ENCODE data around the gene GAB3. TPM values are rescaled to one million over a fixed set of nuclear protein-coding genes. Genes with fewer than 3 reads are reported as not detected.

Gene GAB3
- total RNA-seq, 6 experiments from 2014 or later: 0.64 to 1.7 (median 1.1) TPM

DNA sequence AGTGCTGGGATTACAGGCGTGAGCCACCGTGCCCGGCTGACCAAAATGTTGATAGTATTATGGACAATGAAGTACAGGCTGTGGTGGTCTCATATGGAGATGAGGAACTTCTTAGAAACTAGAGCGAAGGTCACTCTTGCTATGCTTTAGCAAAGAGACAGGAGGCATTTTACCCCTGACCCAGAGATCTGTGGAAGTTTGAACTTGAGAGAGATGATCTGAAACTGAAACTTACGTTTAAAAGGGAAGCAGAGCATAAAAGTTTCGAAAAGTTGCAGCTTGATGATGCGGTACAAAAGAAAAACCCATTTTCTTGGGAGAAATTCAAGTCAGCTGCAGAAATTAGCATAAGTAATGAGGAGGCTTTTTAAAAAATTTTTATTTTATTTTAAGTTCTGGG, 89.0 kb downstream of the GAB3 start:
- 64% methylated on average over 7 of the region's 7 CpGs for whole genome bisulfite sequencing (ENCODE audit: insufficient coverage, low coverage, low lambda C conversion rate, missing lambda C conversion rate)
- H3K36me3 ChIP-seq: no peaks in the 10 kb centered on the region

DNA sequence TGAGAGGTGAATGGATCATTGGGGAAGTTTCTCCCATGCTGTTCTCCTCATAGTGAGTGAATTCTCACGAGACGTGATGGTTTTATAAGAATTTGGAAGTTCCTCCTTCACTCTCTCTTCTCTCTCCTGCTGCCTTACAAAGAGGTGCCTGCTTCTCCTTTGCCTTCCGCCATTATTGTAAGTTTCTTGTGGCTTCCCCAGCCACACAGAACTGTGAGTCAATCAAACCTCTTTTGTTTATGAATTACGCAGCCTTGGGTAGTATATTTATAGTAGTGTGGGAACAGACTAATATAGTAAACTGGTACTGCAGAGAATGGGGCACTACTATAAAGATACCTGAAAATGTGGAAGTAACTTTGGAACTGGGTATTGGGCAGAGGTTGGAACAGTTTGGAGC, 89.7 kb downstream of the GAB3 start:
- Histone ChIP-seq H3K4me1 (no peaks in the 10 kb centered on the region), H3K27ac (no peak overlapping the region), H3K36me3 (no peaks in the 10 kb centered on the region), H3K9me3 (no peaks in the 10 kb centered on the region), H3K4me3 (no peak overlapping the region), H3K27me3 (no peaks in the 10 kb centered on the region)
- TF ChIP-seq, protein P1, sequence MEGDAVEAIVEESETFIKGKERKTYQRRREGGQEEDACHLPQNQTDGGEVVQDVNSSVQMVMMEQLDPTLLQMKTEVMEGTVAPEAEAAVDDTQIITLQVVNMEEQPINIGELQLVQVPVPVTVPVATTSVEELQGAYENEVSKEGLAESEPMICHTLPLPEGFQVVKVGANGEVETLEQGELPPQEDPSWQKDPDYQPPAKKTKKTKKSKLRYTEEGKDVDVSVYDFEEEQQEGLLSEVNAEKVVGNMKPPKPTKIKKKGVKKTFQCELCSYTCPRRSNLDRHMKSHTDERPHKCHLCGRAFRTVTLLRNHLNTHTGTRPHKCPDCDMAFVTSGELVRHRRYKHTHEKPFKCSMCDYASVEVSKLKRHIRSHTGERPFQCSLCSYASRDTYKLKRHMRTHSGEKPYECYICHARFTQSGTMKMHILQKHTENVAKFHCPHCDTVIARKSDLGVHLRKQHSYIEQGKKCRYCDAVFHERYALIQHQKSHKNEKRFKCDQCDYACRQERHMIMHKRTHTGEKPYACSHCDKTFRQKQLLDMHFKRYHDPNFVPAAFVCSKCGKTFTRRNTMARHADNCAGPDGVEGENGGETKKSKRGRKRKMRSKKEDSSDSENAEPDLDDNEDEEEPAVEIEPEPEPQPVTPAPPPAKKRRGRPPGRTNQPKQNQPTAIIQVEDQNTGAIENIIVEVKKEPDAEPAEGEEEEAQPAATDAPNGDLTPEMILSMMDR (IDR thresholded peaks at IDR 0.05): no peak
- no peak for TF ChIP-seq POLR2A (IDR thresholded peaks at IDR 0.05)
- 52% methylated on average over 4 of the region's 4 CpGs for WGBS (ENCODE audit: insufficient coverage, low coverage, low lambda C conversion rate, missing lambda C conversion rate)
- no peak for ATAC-seq
- no peak for DNase-seq
- intact Hi-C loops (cut with DNase I): no loop called here

More for the DNA sequence above, 89.0 kb downstream of the GAB3 start:
- Histone ChIP-seq H3K27ac (no peak overlapping the region), H3K9me3 (no peaks in the 10 kb centered on the region), H3K4me1 (no peaks in the 10 kb centered on the region), H3K4me3 (no peak overlapping the region), H3K27me3 (no peaks in the 10 kb centered on the region)
- intact Hi-C loops (cut with DNase I): no loop called here
- TF ChIP-seq, protein P1 (IDR thresholded peaks at IDR 0.05): no peak
- no peak for TF ChIP-seq POLR2A (IDR thresholded peaks at IDR 0.05)
- DNase-seq (no peak), ATAC-seq (no peak)

DNA sequence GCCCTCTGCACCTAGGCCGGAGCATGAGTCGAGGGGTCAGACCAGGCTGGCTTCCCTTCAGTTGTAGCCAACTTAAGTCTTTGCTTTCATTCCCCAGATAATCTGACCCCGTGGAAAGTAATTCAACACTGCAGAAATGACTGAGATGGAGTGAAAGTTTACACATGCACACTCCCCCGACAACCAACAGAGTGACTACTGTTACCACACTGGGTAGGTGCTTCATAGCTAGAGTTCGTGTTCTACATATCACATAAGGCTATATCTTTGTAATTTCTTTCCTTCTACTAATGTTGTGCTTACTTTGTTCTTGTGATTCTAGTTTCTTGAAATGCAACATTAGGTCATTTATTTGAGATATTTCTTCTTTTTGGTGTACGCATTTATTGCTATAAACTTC, 90.3 kb downstream of the GAB3 start:
- H3K4me1 ChIP-seq: no peaks in the 10 kb centered on the region
- no peak overlapping the region for H3K4me3 ChIP-seq
- DNase-seq (no peak), ATAC-seq (no peak)
- TF ChIP-seq, protein P1 (IDR thresholded peaks at IDR 0.05): no peak
- TF ChIP-seq POLR2A (IDR thresholded peaks at IDR 0.05): no peak
- no peaks in the 10 kb centered on the region for H3K36me3 ChIP-seq
- no peak overlapping the region for H3K27ac ChIP-seq
- H3K9me3 ChIP-seq: no peaks in the 10 kb centered on the region
- intact Hi-C loops (cut with DNase I): no loop called here
- WGBS (ENCODE audit: insufficient coverage, low coverage, low lambda C conversion rate, missing lambda C conversion rate): 61% methylated on average over 4 of the region's 6 CpGs
- no peaks in the 10 kb centered on the region for H3K27me3 ChIP-seq

DNA sequence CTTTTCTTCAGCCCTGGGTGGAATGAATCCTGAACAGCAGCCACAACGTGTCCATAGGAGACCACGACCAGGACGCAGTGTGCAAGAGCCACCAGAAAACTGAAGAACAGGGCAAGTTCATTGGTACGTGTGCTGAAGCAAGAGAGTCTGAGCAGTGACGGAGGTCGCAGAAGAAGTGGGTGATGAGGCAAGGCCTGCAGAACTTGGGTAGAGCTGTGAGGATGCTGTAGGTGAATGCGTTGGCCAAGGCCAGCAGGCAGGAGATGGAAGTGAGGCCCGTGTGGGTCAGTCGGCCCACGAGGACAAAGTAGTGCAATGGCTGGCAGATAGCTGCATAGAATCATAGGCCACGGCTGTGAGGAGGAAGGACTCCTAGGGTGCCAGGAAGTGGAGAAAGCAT, 91.9 kb downstream of the GAB3 start:
- 64% methylated on average over 8 of the region's 11 CpGs for WGBS (ENCODE audit: insufficient coverage, low coverage, low lambda C conversion rate, missing lambda C conversion rate)
- DNase-seq (no peak), ATAC-seq (no peak)
- H3K27me3 ChIP-seq: no peaks in the 10 kb centered on the region
- intact Hi-C loops (cut with DNase I): no loop called here
- H3K4me1 ChIP-seq: no peaks in the 10 kb centered on the region
- H3K9me3 ChIP-seq: no peaks in the 10 kb centered on the region
- no peak for TF ChIP-seq POLR2A (IDR thresholded peaks at IDR 0.05)
- TF ChIP-seq, protein P1 (IDR thresholded peaks at IDR 0.05): no peak
- H3K36me3 ChIP-seq: no peaks in the 10 kb centered on the region
- no peak overlapping the region for H3K27ac ChIP-seq
- H3K4me3 ChIP-seq: no peak overlapping the region

DNA sequence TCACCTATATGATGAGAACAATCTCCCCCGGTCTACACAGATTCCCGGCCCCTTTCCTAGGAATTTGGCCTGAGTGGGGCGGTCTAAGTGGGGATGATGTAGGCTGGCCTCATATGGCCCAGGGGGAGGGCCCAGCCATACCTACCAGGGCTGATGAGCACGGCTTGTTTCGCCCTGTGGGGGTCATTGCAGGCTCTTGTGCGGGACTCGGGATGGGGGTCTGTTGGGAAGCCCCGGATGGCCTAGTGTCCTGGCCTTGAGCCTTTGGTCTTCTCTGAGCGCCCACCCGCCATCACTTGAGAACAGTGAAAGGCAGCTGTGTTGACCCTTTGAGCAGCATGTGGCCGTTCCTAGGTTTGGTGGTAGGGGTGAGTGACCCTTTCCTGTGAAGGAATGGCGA, 92.7 kb downstream of the GAB3 start:
- intact Hi-C loops (cut with DNase I): no loop called here
- Histone ChIP-seq H3K27me3 (no peaks in the 10 kb centered on the region), H3K27ac (no peak overlapping the region), H3K4me1 (no peaks in the 10 kb centered on the region), H3K9me3 (no peaks in the 10 kb centered on the region), H3K4me3 (no peak overlapping the region), H3K36me3 (no peaks in the 10 kb centered on the region)
- no peak for DNase-seq
- no peak for TF ChIP-seq POLR2A (IDR thresholded peaks at IDR 0.05)
- TF ChIP-seq, protein P1 (IDR thresholded peaks at IDR 0.05): no peak
- WGBS (ENCODE audit: insufficient coverage, low coverage, low lambda C conversion rate, missing lambda C conversion rate): 87% methylated on average over 11 of the region's 12 CpGs
- no peak for ATAC-seq

Data from right lobe of liver (tissue), 6 donors.